Measurements from ENCODE around the gene ATAD2B. TPM values are rescaled to one million over a fixed set of nuclear protein-coding genes. Genes with fewer than 3 reads are reported as not detected.
"Not testable (repeated sequence)": the region's sequence is repeated elsewhere in the genome, so short reads cannot be mapped to it uniquely, and the experiment has no call there.

The ATAD2B gene
- 10 to 100 TPM; 19.7 to 22.5 (median 21.0) TPM for total RNA-seq
- polyA plus RNA-seq = 1 to 10 TPM; 2.4 to 5.8 (median 3.5) TPM

DNA sequence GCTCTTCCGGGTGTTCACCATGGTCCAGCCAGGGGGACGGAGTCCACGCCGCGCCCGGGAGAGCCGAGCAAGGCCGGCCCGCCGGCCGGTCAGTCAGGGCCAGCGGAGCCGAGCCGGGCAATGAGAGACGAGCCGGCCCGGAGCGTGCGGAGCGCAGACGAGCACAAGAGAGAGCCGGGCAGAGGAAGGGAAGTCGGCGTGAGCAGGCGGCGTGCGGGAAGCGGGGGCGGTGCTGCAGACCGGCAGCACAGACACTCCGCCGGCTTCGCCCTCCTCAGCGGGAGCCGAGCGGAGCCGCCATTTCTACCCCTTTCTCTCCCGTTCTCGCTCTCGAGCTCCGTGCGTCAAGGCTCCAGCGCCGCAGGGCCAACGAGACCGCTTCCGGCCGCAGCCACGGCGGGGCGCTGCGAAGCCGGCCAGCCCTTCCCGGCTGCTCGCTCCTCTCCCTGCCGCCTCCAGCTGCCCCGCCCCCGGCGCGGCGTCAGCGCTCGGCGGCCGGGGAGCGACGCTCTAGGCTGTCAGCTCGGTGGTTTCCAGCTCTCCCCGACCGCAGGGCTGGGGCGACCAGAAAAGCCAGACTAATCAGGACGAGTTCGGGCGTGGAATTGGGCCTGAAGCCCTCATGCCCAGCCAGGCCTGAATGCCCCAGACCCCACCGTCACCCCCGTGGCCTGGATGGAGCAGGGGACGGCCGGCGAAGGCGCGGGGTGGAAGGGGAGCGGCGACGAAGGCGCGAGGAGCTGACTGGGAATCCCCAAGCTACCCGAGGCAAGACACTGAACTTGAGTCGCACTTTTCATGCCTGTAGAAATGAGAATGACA, at the start of gene ATAD2B:
Gene ATAD2B (minus strand): TSS at position 374 of the 822 bp plus-strand sequence. CDS start 353 bp downstream, at position 21.
- H3K27me3 ChIP-seq = no peaks in the 10 kb centered on the region
- intact Hi-C loops (cut with DNase I) = loop anchor here (1.0 to 10.0 kb wide), 4 partner anchors 13 to 542 kb away; partner anchors contain the start of genes KLHL29, SF3B6, TP53I3 and UBXN2A
- TF ChIP-seq, protein P1, sequence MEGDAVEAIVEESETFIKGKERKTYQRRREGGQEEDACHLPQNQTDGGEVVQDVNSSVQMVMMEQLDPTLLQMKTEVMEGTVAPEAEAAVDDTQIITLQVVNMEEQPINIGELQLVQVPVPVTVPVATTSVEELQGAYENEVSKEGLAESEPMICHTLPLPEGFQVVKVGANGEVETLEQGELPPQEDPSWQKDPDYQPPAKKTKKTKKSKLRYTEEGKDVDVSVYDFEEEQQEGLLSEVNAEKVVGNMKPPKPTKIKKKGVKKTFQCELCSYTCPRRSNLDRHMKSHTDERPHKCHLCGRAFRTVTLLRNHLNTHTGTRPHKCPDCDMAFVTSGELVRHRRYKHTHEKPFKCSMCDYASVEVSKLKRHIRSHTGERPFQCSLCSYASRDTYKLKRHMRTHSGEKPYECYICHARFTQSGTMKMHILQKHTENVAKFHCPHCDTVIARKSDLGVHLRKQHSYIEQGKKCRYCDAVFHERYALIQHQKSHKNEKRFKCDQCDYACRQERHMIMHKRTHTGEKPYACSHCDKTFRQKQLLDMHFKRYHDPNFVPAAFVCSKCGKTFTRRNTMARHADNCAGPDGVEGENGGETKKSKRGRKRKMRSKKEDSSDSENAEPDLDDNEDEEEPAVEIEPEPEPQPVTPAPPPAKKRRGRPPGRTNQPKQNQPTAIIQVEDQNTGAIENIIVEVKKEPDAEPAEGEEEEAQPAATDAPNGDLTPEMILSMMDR (IDR thresholded peaks at IDR 0.05) = peak; percentile 47 to 84 (median 51)
- TF ChIP-seq EP300 (IDR thresholded peaks at IDR 0.05) (no peak), POLR2A (IDR thresholded peaks at IDR 0.05) (peak; percentile 58 to 85), POLR2AphosphoS5 (IDR thresholded peaks at IDR 0.05) (peak; percentile 82 to 96 (median 91))
- peak within 1 kb of the TSS; percentile 93 to 99 (median 95) for H3K27ac ChIP-seq
- DNase-seq = peak; percentile 95
- H3K4me1 ChIP-seq = peaks cover 0 to 38% (median 28%) of the 10 kb centered on the region in 4 donors
- peak within 1 kb of the TSS; percentile 66 to 93 (median 82) for H3K4me3 ChIP-seq
- no peaks in the 10 kb centered on the region for H3K9me3 ChIP-seq
- no peaks in the 10 kb centered on the region for H3K36me3 ChIP-seq
- WGBS, 2 donors = 0 to 1% methylated on average over 88 of the region's 88 CpGs

DNA sequence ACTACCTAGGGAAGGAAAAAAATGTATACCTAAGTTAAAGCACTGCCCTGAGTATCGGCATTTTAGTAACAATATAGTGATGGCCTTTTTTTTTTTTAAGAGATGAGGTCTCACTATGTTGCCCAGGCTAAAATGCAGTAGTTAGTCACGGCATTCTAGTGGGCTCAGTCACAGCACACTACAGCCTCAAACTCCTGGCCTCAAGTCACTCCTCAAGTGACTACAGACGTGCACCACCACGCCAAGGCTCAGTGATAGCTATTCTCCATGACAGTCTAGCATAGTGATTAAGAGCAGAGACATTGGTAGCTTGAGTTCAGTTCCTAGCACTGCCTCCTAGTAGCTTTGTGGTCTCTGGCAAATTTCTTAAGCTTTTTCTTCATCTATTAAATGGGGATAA, 40.9 kb upstream of the ATAD2B start:
- WGBS, 2 donors = 95 to 96% methylated on average over 4 of the region's 4 CpGs
- TF ChIP-seq POLR2AphosphoS5 (IDR thresholded peaks at IDR 0.05) (no peak), EP300 (IDR thresholded peaks at IDR 0.05) (no peak), POLR2A (IDR thresholded peaks at IDR 0.05) (no peak)
- TF ChIP-seq, protein P1 (IDR thresholded peaks at IDR 0.05) = no peak
- intact Hi-C loops (cut with DNase I) = no loop called here

DNA sequence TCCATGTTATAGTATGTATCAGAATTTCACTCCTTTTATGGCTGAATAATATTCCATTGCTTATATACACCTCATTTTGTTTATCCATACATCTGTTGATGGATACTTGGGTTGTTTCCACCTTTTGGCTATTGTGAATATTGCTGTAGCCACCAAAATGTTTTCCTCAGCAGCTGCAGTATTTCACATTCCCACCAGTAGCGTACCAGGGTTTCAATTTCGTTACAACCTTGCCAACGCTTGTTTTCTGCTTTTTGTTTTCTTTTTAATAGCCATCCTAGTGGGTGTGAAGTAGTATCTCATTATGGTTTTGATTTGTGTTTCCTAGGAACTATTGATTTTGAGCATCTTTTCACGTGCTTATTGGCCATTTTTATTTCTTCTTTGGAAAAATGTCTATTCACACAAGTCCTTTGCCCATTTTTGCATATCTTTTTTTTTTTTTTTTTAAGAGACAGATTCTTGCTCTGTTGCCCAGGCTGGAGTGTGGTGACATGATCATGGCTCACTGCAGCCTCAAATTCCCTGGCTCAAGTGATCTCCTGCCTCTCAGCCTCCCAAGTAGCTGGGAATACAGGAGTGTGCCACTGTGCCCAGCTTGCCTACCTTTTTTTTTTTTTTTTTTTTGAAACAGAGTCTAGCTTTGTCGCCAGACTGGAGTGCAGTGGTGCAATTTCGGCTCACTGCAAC, 27.5 kb upstream of the ATAD2B start:
- H3K4me1 ChIP-seq = peaks cover 0 to 8% (median 0%) of the 10 kb centered on the region in 4 donors
- no peaks in the 10 kb centered on the region for H3K9me3 ChIP-seq
- no peak overlapping the region for H3K4me3 ChIP-seq
- intact Hi-C loops (cut with DNase I) = no loop called here
- DNase-seq = no peak
- TF ChIP-seq POLR2A (IDR thresholded peaks at IDR 0.05) (no peak), EP300 (IDR thresholded peaks at IDR 0.05) (no peak), POLR2AphosphoS5 (IDR thresholded peaks at IDR 0.05) (no peak)
- TF ChIP-seq, protein P1 (IDR thresholded peaks at IDR 0.05) = no peak
- no peaks in the 10 kb centered on the region for H3K36me3 ChIP-seq
- no peak overlapping the region for H3K27ac ChIP-seq
- 90 to 91% methylated on average over 6 of the region's 6 CpGs for WGBS, 2 donors
- no peaks in the 10 kb centered on the region for H3K27me3 ChIP-seq

More for the DNA sequence above, 40.9 kb upstream of the ATAD2B start:
- no peak overlapping the region for H3K27ac ChIP-seq
- H3K27me3 ChIP-seq = no peaks in the 10 kb centered on the region
- no peak for DNase-seq
- no peaks in the 10 kb centered on the region for H3K4me1 ChIP-seq
- H3K36me3 ChIP-seq = peaks cover 0 to 18% (median 2%) of the 10 kb centered on the region in 4 donors
- H3K4me3 ChIP-seq = no peak overlapping the region
- H3K9me3 ChIP-seq = no peaks in the 10 kb centered on the region

DNA sequence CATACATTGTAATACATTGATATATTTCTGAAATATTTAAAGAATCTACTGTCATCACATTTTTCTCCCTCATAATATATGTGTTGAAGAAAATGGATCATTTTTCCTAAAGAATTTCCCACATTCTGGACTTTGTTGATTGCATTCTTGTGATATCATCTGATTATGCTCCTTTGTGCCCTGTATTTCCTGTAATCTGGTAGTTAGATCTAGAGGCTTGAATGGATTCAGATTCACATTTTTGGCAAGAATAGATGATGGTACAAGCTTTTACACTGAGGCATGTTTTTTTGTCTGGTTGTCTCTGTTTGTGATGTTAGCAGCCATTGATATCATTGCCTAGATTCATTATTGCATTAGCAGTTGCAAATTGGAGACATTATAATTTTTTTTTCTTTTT, 26.7 kb upstream of the ATAD2B start:
- no peak overlapping the region for H3K4me3 ChIP-seq
- H3K9me3 ChIP-seq = no peaks in the 10 kb centered on the region
- DNase-seq = no peak
- no peaks in the 10 kb centered on the region for H3K27me3 ChIP-seq
- peaks cover 0 to 8% (median 0%) of the 10 kb centered on the region in 4 donors for H3K4me1 ChIP-seq
- intact Hi-C loops (cut with DNase I) = no loop called here
- no peak for TF ChIP-seq POLR2AphosphoS5 (IDR thresholded peaks at IDR 0.05)
- no peak for TF ChIP-seq POLR2A (IDR thresholded peaks at IDR 0.05)
- TF ChIP-seq, protein P1 (IDR thresholded peaks at IDR 0.05) = no peak
- no peak for TF ChIP-seq EP300 (IDR thresholded peaks at IDR 0.05)
- no peak overlapping the region for H3K27ac ChIP-seq
- no peaks in the 10 kb centered on the region for H3K36me3 ChIP-seq

DNA sequence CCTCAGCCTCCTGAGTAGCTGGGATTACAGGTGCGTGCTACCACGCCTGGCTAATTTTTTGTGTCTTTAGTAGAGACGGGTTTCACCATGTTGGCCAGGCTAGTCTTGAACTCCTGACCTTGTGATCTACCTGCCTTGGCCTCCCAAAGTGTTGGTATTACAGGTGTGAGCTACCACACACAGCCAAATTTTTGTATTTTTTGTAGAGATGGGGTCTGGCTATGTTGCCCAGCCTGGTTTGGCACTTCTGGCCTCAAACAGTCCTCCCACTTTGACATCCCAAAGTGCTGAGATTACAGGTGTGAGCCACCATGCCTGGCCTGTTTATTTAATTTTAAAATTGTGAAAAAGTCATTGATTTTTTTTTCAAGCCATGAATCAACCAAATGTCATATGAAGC, 25.6 kb upstream of the ATAD2B start:
- DNase-seq; H3K9me3 ChIP-seq; H3K27ac ChIP-seq; intact Hi-C loops (cut with DNase I); H3K4me3 ChIP-seq; H3K27me3 ChIP-seq; H3K4me1 ChIP-seq; H3K36me3 ChIP-seq: not testable (repeated sequence)
- 97 to 98% methylated on average over 3 of the region's 3 CpGs for WGBS, 2 donors

All from sigmoid colon (tissue), 7 donors.